Thyroid gland (tissue), 4 donors: ENCODE data around the gene PDE5A.
"Not testable (repeated sequence)": the region's sequence is repeated elsewhere in the genome, so short reads cannot be mapped to it uniquely, and the experiment has no call there.

ENCODE experiments used
- CTCF ChIP-seq, 6 experiments: fragments of 200-600 bp in 3 of 6; fragments of 450-650 bp in 3 of 6; sonication (generic) in 3 of 6; IDR thresholded peaks; one replicate each; pipeline ENCODE4 v1.5.1; 2016 to 2019; ENCODE audit warnings: antibody characterized with exemption in 6 of 6, mild to moderate bottlenecking in 2 of 6, inconsistent platforms in 1 of 6, moderate library complexity in 1 of 6
- POLR2A ChIP-seq, 2 donors: fragments of 450-650 bp; IDR thresholded peaks; one replicate each; pipeline ENCODE4 v1.6.1; 2017; ENCODE audit warnings: antibody characterized with exemption in 2 of 2, mild to moderate bottlenecking in 2 of 2, moderate library complexity in 1 of 2

DNA sequence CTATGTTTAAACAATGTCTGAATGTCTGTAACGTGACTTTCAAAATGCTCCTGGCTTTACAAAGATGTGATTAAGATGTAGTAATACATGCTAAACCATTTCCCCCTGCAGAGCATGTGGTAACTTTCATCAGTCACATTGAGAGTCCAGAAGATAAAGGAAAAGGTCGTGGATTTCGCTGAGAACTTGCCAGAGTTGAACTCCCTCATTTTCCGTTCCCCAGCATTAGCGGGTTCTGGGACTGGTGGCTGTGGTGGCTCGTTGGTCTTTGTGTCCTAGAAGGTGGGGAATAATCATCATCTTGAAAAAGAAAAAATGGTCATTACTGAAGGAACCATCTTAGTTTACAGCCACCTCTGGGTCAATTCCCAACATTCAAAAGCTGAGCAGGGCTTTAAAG, 178.8 kb downstream of the PDE5A start:
- TF ChIP-seq CTCF, POLR2A (IDR thresholded peaks at IDR 0.05): not testable (repeated sequence)
